ENCODE measurements around the gene DGKD. TPM values are rescaled to one million over a fixed set of nuclear protein-coding genes. Genes with fewer than 3 reads are reported as not detected.

Gene DGKD
- total RNA-seq, 6 donors from 2014 or later, result 50.0 to 141 (median 75.6) TPM

- 49 to 62% methylated on average over 18 of the region's 18 CpGs for WGBS, 2 donors
- peak; percentile 44 to 89 (median 74) for TF ChIP-seq CTCF (IDR thresholded peaks at IDR 0.05)
- no peak for TF ChIP-seq POLR2AphosphoS5 (IDR thresholded peaks at IDR 0.05)
- peak in 1 of 2 donors; percentile 73 for DNase-seq
- peaks cover 0 to 9% (median 0%) of the 10 kb centered on the region in 4 donors for H3K4me1 ChIP-seq
- peak overlapping the region in 2 of 4 donors; percentile 9 to 37 for H3K27ac ChIP-seq
- no peak overlapping the region for H3K4me3 ChIP-seq
- no peaks in the 10 kb centered on the region for H3K9me3 ChIP-seq
- ATAC-seq (ENCODE audit: low FRiP score in 2 of 2), result peak; percentile 65 to 82
- no peaks in the 10 kb centered on the region for H3K27me3 ChIP-seq
- H3K36me3 ChIP-seq, result peaks cover under 1 to 75% (median 52%) of the 10 kb centered on the region in 4 donors
Observed at GRCh38 chr2:233443511-233444183, 89.4 kb downstream of the DGKD start.

GRCh38 chr2:233444501-233444900 lies 90.2 kb downstream of the DGKD start:
- H3K36me3 ChIP-seq, result peaks cover 8 to 75% (median 52%) of the 10 kb centered on the region in 4 donors
- no peak for DNase-seq

DNA sequence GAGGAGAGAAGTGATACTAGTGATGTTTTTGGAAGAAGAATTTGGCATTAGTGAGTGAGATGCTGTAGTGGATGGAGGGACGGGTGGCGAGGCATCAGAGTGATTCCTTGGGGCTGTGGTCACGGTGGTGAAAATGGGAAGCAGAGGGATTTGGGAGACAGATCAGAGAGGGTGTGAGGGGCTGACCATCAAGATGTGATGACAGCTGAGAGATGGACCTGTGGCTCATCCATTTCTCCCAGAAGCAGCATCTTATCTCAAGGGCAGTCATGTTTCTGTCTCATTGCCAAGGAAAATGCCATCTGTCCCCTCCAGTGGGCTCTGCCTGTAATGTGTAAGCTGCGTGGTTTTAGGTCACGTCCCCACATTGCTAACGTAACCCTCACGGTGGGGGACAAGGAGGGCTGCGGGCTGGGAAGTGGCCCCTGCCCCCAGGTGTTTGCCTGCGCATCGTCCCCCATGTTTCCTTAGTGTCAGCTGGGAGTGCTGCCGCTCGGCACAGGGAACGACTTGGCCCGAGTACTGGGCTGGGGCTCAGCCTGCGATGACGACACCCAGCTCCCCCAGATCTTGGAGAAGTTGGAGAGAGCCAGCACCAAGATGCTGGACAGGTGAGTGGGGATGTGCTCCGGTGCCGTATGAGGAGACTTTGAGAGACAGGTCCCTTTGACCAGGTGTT lies 91.0 kb downstream of the DGKD start:
- Histone ChIP-seq H3K4me3 (no peak overlapping the region), H3K27me3 (no peaks in the 10 kb centered on the region), H3K36me3 (peaks cover 12 to 75% (median 56%) of the 10 kb centered on the region in 4 donors), H3K4me1 (peaks cover 0 to 10% (median 0%) of the 10 kb centered on the region in 4 donors), H3K27ac (no peak overlapping the region), H3K9me3 (no peaks in the 10 kb centered on the region)
- DNase-seq (peak in 1 of 2 donors; percentile 64), ATAC-seq (ENCODE audit: low FRiP score in 2 of 2) (no peak)
- WGBS, 2 donors, result 93 to 97% methylated on average over 18 of the region's 18 CpGs
- TF ChIP-seq CTCF (IDR thresholded peaks at IDR 0.05) (no peak), POLR2A (IDR thresholded peaks at IDR 0.05) (no peak), EP300 (IDR thresholded peaks at IDR 0.05) (no peak), POLR2AphosphoS5 (IDR thresholded peaks at IDR 0.05) (no peak)

More at GRCh38 chr2:233444501-233444900, 90.2 kb downstream of the DGKD start:
- no peaks in the 10 kb centered on the region for H3K27me3 ChIP-seq
- WGBS, 2 donors, result 95 to 97% methylated on average over 8 to 11 of the region's 11 CpGs
- H3K4me1 ChIP-seq, result peaks cover 0 to 10% (median 0%) of the 10 kb centered on the region in 4 donors
- TF ChIP-seq EP300 (IDR thresholded peaks at IDR 0.05), result no peak
- no peak for TF ChIP-seq POLR2A (IDR thresholded peaks at IDR 0.05)
- H3K4me3 ChIP-seq, result no peak overlapping the region
- no peak overlapping the region for H3K27ac ChIP-seq
- no peaks in the 10 kb centered on the region for H3K9me3 ChIP-seq
- ATAC-seq (ENCODE audit: low FRiP score in 2 of 2), result no peak

DNA sequence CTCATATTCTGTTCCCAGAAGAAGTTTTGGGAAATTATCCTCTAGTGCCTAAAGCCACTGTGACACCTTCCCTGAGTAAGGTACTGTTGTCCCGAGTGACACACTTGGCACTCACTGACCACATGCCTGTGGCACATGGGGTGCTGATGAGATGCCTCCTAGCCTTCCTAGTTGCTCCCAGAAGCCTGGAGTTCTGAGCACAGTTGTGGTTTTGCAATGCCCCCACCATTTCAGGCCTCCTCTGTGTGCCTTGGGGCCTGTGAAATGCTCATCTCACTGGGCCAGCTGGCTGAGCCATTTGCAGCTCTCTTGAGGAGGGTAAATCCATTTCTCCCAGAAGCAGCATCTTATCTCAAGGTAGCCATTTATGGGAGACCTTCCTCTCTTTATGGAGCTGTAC lies 91.8 kb downstream of the DGKD start:
- Histone ChIP-seq H3K36me3 (peaks cover 14 to 79% (median 60%) of the 10 kb centered on the region in 4 donors), H3K4me3 (no peak overlapping the region), H3K27ac (no peak overlapping the region), H3K27me3 (no peaks in the 10 kb centered on the region), H3K9me3 (no peaks in the 10 kb centered on the region), H3K4me1 (peaks cover 0 to 10% (median 0%) of the 10 kb centered on the region in 4 donors)
- no peak for ATAC-seq (ENCODE audit: low FRiP score in 2 of 2)
- TF ChIP-seq POLR2A (IDR thresholded peaks at IDR 0.05) (no peak), EP300 (IDR thresholded peaks at IDR 0.05) (no peak), POLR2AphosphoS5 (IDR thresholded peaks at IDR 0.05) (no peak), CTCF (IDR thresholded peaks at IDR 0.05) (no peak)
- no peak for DNase-seq
- 94 to 100% methylated on average over 1 of the region's 1 CpG for WGBS, 2 donors

DNA sequence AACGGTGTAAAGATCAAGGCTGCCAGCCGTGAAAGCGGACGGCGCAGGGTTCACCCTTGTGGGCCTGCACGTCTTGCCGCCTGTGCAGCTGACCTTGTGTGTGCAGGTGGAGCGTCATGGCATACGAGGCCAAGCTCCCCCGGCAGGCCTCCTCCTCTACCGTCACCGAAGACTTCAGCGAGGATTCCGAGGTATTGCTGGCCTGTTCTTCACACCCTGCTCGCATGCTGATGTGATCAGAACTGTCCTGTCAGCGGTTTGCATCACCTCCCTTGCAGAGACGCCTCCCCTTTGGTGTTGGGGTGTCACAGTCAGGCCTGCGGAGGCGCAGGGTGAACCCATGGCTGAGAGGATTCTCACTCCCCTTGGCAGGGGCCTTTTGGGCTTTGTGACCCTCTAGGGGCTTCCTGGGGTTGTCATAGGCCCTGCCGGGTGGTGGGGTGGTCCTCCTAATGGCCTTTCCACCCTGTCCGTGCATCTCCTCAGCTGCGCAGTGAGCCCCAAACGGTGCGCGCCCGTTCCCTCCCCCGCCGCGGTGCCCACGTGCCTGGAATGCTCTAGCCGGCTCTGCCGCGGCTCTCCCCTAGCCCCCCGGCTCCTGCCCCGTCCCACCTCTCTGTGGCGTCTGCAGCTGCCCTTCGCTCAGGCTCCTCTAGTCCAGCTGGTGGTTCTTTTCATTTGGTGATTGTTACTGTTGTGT lies 92.5 kb downstream of the DGKD start:
- ATAC-seq (ENCODE audit: low FRiP score in 2 of 2), result no peak
- no peak overlapping the region for H3K27ac ChIP-seq
- no peaks in the 10 kb centered on the region for H3K9me3 ChIP-seq
- peaks cover 0 to 10% (median 0%) of the 10 kb centered on the region in 4 donors for H3K4me1 ChIP-seq
- peak in 1 of 2 donors; percentile 69 for DNase-seq
- peaks cover 17 to 83% (median 63%) of the 10 kb centered on the region in 4 donors for H3K36me3 ChIP-seq
- TF ChIP-seq CTCF (IDR thresholded peaks at IDR 0.05), result no peak
- no peak for TF ChIP-seq POLR2AphosphoS5 (IDR thresholded peaks at IDR 0.05)
- TF ChIP-seq EP300 (IDR thresholded peaks at IDR 0.05), result no peak
- TF ChIP-seq POLR2A (IDR thresholded peaks at IDR 0.05), result no peak
- no peaks in the 10 kb centered on the region for H3K27me3 ChIP-seq
- no peak overlapping the region for H3K4me3 ChIP-seq
- WGBS, 2 donors, result 93 to 94% methylated on average over 35 to 37 of the region's 37 CpGs
